AG10803 (cell line): Measurements from ENCODE around the gene AKT1S1.

Experiments used
- DNase-seq: peaks from one replicate; pipeline ENCODE4 v3.0.0; 2010; ENCODE audit warnings: low read depth
- H3K4me3 ChIP-seq: 2 replicates; pipeline ENCODE4 v1.5.1; 2011; ENCODE audit warnings: mild to moderate bottlenecking, low read length, control low read depth
- TF ChIP-seq, protein P1 (sequence below): conservative IDR thresholded peaks from 2 replicates; pipeline ENCODE4 v1.5.1; 2011; ENCODE audit warnings: mild to moderate bottlenecking, low read length, control low read depth, inconsistent platforms

Gene AKT1S1

DNA sequence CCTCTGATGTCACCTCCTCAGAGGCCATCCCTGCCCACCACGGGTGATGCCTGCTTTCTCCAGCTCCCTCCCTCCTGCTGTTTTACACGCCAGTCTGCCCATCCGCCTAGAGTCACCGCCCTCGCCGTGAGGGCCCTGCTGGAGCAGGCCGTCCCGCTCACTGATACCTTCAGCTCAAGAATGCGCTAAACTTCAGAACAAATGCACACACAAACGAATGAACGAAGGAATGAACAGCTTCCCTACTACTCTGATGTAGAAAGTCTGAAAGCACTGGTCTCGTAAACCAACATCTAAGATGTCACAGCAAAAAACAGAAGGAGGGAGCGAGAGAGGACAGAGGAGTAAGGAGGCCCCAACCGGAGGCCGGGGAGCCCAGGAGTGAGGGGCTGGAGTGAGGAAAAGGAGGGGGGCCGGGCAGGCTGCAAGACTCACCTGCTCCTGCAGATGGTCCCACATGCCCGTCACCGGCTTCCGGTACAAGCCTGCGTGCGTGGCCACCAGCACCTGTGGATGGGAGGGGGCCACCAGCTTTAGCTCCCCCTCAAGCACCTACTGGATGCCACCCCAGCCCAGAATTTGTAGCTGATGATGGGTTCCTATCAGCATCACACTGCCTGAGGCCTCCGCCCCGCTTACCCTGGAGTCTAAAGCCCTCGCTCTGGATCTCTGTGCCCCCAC is 13.8 kb downstream of the AKT1S1 start:
- no peak for DNase-seq
- TF ChIP-seq, protein P1, sequence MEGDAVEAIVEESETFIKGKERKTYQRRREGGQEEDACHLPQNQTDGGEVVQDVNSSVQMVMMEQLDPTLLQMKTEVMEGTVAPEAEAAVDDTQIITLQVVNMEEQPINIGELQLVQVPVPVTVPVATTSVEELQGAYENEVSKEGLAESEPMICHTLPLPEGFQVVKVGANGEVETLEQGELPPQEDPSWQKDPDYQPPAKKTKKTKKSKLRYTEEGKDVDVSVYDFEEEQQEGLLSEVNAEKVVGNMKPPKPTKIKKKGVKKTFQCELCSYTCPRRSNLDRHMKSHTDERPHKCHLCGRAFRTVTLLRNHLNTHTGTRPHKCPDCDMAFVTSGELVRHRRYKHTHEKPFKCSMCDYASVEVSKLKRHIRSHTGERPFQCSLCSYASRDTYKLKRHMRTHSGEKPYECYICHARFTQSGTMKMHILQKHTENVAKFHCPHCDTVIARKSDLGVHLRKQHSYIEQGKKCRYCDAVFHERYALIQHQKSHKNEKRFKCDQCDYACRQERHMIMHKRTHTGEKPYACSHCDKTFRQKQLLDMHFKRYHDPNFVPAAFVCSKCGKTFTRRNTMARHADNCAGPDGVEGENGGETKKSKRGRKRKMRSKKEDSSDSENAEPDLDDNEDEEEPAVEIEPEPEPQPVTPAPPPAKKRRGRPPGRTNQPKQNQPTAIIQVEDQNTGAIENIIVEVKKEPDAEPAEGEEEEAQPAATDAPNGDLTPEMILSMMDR = no peak
- no peak overlapping the region for H3K4me3 ChIP-seq

- no peak for DNase-seq
- TF ChIP-seq, protein P1 = peak; percentile 10; the same call in 1 of the 2 replicates
- H3K4me3 ChIP-seq = no peak overlapping the region
Observed at GRCh38 chr19:49862391-49863253, 14.5 kb downstream of the AKT1S1 start.

- TF ChIP-seq, protein P1 = no peak
- no peak for DNase-seq
- no peak overlapping the region for H3K4me3 ChIP-seq
Observed at GRCh38 chr19:49861541-49862378, 15.4 kb downstream of the AKT1S1 start.

- TF ChIP-seq, protein P1 = no peak
- no peak overlapping the region for H3K4me3 ChIP-seq
- no peak for DNase-seq
Observed at GRCh38 chr19:49861107-49861506, 16.0 kb downstream of the AKT1S1 start.

GRCh38 chr19:49860336-49861102 is 16.6 kb downstream of the AKT1S1 start:
- H3K4me3 ChIP-seq = no peak overlapping the region
- TF ChIP-seq, protein P1 = no peak
- no peak for DNase-seq

DNA sequence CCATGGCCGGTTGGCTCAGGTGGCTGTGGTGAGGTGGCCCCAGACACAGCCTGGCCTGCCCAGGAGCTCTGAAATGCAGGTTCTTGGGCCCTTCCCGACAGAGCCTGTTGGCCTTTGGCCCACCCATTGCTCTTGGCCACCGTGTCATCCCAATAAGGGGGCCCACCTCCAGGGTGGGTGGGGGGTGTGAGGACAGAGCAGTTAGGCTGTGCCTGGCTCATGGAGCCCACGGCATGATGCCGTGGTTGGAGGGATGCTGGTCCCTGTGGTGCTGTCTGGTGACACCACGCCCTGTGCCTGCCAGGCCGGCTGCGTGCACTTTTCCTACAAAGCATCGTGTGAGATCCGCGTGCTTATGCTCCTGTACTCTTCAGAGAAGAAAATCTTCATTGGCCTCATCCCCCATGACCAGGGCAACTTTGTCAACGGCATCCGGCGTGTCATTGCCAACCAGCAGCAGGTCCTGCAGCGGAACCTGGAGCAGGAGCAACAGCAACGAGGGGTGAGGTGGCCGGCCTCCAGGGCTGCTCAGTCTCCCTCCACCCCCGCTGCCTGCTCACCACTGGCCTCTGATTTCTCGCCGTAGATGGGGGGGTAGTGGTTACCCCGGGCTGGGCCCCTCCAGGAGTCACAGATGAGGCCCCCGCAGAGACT is 17.3 kb downstream of the AKT1S1 start:
- DNase-seq = no peak
- no peak overlapping the region for H3K4me3 ChIP-seq
- TF ChIP-seq, protein P1 = no peak
